ENCODE results near the gene TFF1. TPM values are rescaled to one million over a fixed set of nuclear protein-coding genes. Genes with fewer than 3 reads are reported as not detected.

The TFF1 gene
- total RNA-seq, 1 experiment from 2014 or later = not detected

DNA sequence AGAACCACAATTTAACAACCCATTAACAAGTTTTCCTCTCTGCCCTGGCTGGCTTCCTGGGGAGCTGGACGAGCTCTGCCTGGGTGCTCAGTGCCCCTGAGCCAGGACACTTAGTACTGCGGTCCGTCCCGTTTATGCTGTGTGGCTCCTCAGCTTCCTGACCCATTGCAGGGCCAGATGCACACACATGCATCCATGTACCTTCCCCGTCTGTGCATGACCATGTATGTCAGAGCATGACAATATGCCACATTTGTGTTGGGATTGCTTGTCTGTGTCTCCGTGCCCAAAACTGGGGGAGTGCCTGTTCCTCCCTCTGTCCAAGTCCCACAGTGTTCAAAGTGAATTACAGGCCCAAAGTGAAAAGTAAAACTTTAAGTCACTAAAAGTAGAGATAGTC lies 41.4 kb downstream of the TFF1 start:
- H3K4me1 Mint-ChIP-seq (ENCODE audit: insufficient read depth, unreplicated experiment) = no peaks in the 10 kb centered on the region
- CTCF ChIA-PET = interaction anchor here (0.6 kb wide), 2 partner anchors 16 to 64 kb away, joined by 3 to 4 read pairs; no protein-coding TSS in a partner anchor
- DNase-seq (ENCODE audit: unreplicated experiment) = no peak
- peaks cover 95% of the 10 kb centered on the region for H3K27me3 Mint-ChIP-seq (ENCODE audit: insufficient read depth, unreplicated experiment)
- H3K9me3 Mint-ChIP-seq (ENCODE audit: unreplicated experiment) = no peaks in the 10 kb centered on the region
- POLR2A ChIA-PET = interaction anchor here (0.5 kb wide), 1 partner anchor 145 kb away, joined by 3 read pairs; no protein-coding TSS in a partner anchor
- TF ChIP-seq, protein P1, sequence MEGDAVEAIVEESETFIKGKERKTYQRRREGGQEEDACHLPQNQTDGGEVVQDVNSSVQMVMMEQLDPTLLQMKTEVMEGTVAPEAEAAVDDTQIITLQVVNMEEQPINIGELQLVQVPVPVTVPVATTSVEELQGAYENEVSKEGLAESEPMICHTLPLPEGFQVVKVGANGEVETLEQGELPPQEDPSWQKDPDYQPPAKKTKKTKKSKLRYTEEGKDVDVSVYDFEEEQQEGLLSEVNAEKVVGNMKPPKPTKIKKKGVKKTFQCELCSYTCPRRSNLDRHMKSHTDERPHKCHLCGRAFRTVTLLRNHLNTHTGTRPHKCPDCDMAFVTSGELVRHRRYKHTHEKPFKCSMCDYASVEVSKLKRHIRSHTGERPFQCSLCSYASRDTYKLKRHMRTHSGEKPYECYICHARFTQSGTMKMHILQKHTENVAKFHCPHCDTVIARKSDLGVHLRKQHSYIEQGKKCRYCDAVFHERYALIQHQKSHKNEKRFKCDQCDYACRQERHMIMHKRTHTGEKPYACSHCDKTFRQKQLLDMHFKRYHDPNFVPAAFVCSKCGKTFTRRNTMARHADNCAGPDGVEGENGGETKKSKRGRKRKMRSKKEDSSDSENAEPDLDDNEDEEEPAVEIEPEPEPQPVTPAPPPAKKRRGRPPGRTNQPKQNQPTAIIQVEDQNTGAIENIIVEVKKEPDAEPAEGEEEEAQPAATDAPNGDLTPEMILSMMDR (IDR thresholded peaks at IDR 0.05; ENCODE audit: unreplicated experiment) = no peak
- no peak overlapping the region for H3K27ac Mint-ChIP-seq (ENCODE audit: low read depth, unreplicated experiment)
- intact Hi-C loops (cut with micrococcal nuclease) = no loop called here
- peaks cover 11% of the 10 kb centered on the region for H3K36me3 Mint-ChIP-seq (ENCODE audit: insufficient read depth, unreplicated experiment)
- H3K4me3 Mint-ChIP-seq (ENCODE audit: unreplicated experiment) = no peak overlapping the region
- BruUV-seq (replicated peaks) = no TSS peak

DNA sequence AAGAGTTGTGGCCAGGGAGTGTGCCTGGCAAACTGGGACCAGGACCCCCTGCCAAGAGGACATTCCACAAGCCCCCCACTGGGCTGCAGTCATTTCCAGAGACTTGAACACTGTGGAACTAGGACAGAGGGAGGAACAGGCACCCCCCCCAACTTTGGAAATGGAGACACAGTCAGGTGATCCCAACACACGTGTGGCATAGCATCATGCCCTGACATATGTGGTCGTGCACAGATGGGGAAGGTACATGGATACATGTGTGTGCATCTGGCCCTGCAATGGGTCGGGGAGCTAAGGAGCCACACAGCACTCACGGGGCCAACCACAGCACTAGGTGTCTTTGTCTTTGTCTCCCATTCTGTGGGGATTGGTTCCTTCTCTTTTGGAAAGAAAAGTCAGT lies 44.5 kb downstream of the TFF1 start:
- no peaks in the 10 kb centered on the region for H3K4me1 Mint-ChIP-seq (ENCODE audit: insufficient read depth, unreplicated experiment)
- H3K27me3 Mint-ChIP-seq (ENCODE audit: insufficient read depth, unreplicated experiment) = peaks cover 67% of the 10 kb centered on the region
- H3K9me3 Mint-ChIP-seq (ENCODE audit: unreplicated experiment) = no peaks in the 10 kb centered on the region
- ChIA-PET CTCF (interaction anchor here (2.7 kb wide), 1 partner anchor 12 kb away, joined by 8 read pairs; no protein-coding TSS in a partner anchor), POLR2A (no interaction called here)
- TF ChIP-seq, protein P1 (IDR thresholded peaks at IDR 0.05; ENCODE audit: unreplicated experiment) = no peak
- DNase-seq (ENCODE audit: unreplicated experiment) = no peak
- no peak overlapping the region for H3K27ac Mint-ChIP-seq (ENCODE audit: low read depth, unreplicated experiment)
- intact Hi-C loops (cut with micrococcal nuclease) = no loop called here
- no TSS peak for BruUV-seq (replicated peaks)
- H3K36me3 Mint-ChIP-seq (ENCODE audit: insufficient read depth, unreplicated experiment) = no peaks in the 10 kb centered on the region
- H3K4me3 Mint-ChIP-seq (ENCODE audit: unreplicated experiment) = no peak overlapping the region

DNA sequence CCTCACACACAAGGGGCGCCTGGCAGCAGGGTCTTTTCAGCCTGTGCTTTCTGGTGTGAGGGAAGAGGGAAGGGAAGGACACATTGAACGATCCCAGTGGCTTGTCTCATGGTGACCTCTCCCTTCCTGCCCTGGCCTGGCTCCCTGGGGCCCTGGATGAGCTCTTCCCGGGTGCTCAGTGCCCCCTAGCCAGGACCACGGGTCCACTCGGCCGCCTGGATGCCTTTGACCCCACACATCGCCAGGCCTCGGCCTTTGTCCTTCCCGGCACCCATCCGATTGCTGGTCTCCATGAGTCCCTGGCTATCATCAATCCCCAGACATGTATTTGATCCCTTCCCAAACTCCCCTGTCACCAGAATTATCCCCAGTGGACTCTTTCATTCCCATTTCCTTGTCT lies 45.1 kb downstream of the TFF1 start:
- H3K9me3 Mint-ChIP-seq (ENCODE audit: unreplicated experiment) = no peaks in the 10 kb centered on the region
- no peak overlapping the region for H3K27ac Mint-ChIP-seq (ENCODE audit: low read depth, unreplicated experiment)
- intact Hi-C loops (cut with micrococcal nuclease) = no loop called here
- TF ChIP-seq, protein P1 (IDR thresholded peaks at IDR 0.05; ENCODE audit: unreplicated experiment) = no peak
- no peak overlapping the region for H3K4me3 Mint-ChIP-seq (ENCODE audit: unreplicated experiment)
- no peaks in the 10 kb centered on the region for H3K36me3 Mint-ChIP-seq (ENCODE audit: insufficient read depth, unreplicated experiment)
- ChIA-PET CTCF (interaction anchor here (2.7 kb wide), 1 partner anchor 12 kb away, joined by 8 read pairs; no protein-coding TSS in a partner anchor), POLR2A (no interaction called here)
- DNase-seq (ENCODE audit: unreplicated experiment) = no peak
- peaks cover 60% of the 10 kb centered on the region for H3K27me3 Mint-ChIP-seq (ENCODE audit: insufficient read depth, unreplicated experiment)
- BruUV-seq (replicated peaks) = no TSS peak
- H3K4me1 Mint-ChIP-seq (ENCODE audit: insufficient read depth, unreplicated experiment) = no peaks in the 10 kb centered on the region

DNA sequence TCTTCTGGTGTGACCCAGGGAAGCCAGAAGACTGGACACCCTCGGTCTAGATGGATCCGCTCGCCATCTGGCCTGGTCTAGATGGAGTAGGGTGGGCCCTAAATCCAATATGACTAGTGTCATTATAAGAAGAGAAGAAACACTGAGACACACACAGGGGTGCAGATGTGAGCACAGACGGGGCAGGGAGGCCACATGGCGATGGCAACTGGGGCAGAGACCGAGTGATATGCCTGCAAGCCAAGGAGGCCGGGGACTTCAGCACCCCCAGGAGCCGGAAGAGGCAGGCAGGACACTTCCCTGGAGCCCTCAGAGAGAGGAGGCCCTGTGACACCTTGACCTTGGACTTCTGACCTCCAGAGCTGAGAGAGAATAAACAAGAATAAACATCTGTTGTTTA lies 45.5 kb downstream of the TFF1 start:
- no peak overlapping the region for H3K4me3 Mint-ChIP-seq (ENCODE audit: unreplicated experiment)
- DNase-seq (ENCODE audit: unreplicated experiment) = no peak
- peaks cover 56% of the 10 kb centered on the region for H3K27me3 Mint-ChIP-seq (ENCODE audit: insufficient read depth, unreplicated experiment)
- H3K27ac Mint-ChIP-seq (ENCODE audit: low read depth, unreplicated experiment) = no peak overlapping the region
- ChIA-PET CTCF (interaction anchor here (2.7 kb wide), 1 partner anchor 11 kb away, joined by 8 read pairs; no protein-coding TSS in a partner anchor), POLR2A (no interaction called here)
- intact Hi-C loops (cut with micrococcal nuclease) = no loop called here
- TF ChIP-seq, protein P1 (IDR thresholded peaks at IDR 0.05; ENCODE audit: unreplicated experiment) = no peak
- BruUV-seq (replicated peaks) = no TSS peak
- H3K4me1 Mint-ChIP-seq (ENCODE audit: insufficient read depth, unreplicated experiment) = no peaks in the 10 kb centered on the region
- H3K36me3 Mint-ChIP-seq (ENCODE audit: insufficient read depth, unreplicated experiment) = no peaks in the 10 kb centered on the region
- no peaks in the 10 kb centered on the region for H3K9me3 Mint-ChIP-seq (ENCODE audit: unreplicated experiment)
